Suprapubic skin (tissue), 4 donors: ENCODE measurements around the gene SORCS2.

Source experiments
- POLR2A ChIP-seq, 2 donors: fragments of 450-650 bp; IDR thresholded peaks; one replicate each; pipeline ENCODE4 v1.6.1; 2017; ENCODE audit warnings: antibody characterized with exemption in 2 of 2, mild to moderate bottlenecking in 2 of 2, moderate library complexity in 2 of 2
- POLR2AphosphoS5 ChIP-seq, 3 donors: sonication (generic); formaldehyde crosslinking; IDR thresholded peaks; one replicate each; pipeline ENCODE4 v1.6.1; 2017; ENCODE audit warnings: antibody characterized with exemption in 3 of 3
- TF ChIP-seq, protein P1 (sequence below), 2 donors: fragments of 200-600 bp in 1 of 2; fragments of 450-650 bp in 1 of 2; sonication (generic) in 1 of 2; IDR thresholded peaks; one replicate each; pipeline ENCODE4 v1.5.1; 2016 to 2019; ENCODE audit warnings: antibody characterized with exemption in 2 of 2, mild to moderate bottlenecking in 1 of 2, moderate library complexity in 1 of 2

DNA sequence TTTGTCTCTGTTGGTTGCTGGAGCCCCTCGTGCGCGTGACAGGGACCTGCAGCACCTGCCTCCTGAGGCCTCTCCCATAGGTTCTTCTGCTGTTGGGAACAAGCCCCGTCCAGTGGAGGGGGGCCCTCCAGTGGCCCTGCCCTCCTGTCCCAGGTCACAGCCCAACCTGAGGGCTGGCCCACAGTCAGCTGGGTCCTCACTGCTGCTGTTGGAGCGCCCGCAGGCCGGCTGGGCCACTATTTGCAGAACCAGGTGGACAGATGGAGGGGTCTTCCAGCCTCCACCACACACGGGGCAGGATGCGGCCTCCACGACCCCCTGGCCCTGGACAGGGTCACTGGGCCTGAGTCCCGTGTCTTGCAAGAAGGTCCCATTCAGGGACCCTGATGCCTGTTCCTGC, 293.8 kb downstream of the SORCS2 start:
- TF ChIP-seq, protein P1, sequence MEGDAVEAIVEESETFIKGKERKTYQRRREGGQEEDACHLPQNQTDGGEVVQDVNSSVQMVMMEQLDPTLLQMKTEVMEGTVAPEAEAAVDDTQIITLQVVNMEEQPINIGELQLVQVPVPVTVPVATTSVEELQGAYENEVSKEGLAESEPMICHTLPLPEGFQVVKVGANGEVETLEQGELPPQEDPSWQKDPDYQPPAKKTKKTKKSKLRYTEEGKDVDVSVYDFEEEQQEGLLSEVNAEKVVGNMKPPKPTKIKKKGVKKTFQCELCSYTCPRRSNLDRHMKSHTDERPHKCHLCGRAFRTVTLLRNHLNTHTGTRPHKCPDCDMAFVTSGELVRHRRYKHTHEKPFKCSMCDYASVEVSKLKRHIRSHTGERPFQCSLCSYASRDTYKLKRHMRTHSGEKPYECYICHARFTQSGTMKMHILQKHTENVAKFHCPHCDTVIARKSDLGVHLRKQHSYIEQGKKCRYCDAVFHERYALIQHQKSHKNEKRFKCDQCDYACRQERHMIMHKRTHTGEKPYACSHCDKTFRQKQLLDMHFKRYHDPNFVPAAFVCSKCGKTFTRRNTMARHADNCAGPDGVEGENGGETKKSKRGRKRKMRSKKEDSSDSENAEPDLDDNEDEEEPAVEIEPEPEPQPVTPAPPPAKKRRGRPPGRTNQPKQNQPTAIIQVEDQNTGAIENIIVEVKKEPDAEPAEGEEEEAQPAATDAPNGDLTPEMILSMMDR (IDR thresholded peaks at IDR 0.05), result no peak
- TF ChIP-seq POLR2AphosphoS5 (IDR thresholded peaks at IDR 0.05), result no peak
- TF ChIP-seq POLR2A (IDR thresholded peaks at IDR 0.05), result no peak
